ENCODE results near the gene TAOK3.

GRCh38 chr12:118304093-118304492, 68.6 kb downstream of the TAOK3 start:
- no peak for TF ChIP-seq CTCF (IDR thresholded peaks at IDR 0.05; ENCODE audit: insufficient read depth, low read depth, low read length)
- no peak for TF ChIP-seq EZH2 (IDR thresholded peaks at IDR 0.05; ENCODE audit: insufficient read depth, low read length)

Measured in astrocyte (in vitro differentiated cells and primary cell).